Nephron progenitor cell (in vitro differentiated cells): ENCODE results near the gene AMER3.
A peak's percentile ranks its signal among the peaks of the same experiment; 100 is the strongest.

Source experiments
- DNase-seq: peaks from one replicate; pipeline ENCODE4 v3.0.0; 2021
- H3K27ac Mint-ChIP-seq: 2 replicates; pipeline ENCODE4 v1.8.0; 2021; ENCODE audit warnings: mild to moderate bottlenecking, moderate library complexity, mixed read lengths
- H3K27me3 Mint-ChIP-seq: 2 replicates; pipeline ENCODE4 v1.8.0; 2021; ENCODE audit warnings: mild to moderate bottlenecking, low read depth, mixed read lengths; ENCODE audit not compliant: poor library complexity
- H3K36me3 Mint-ChIP-seq: 2 replicates; pipeline ENCODE4 v1.8.0; 2021; ENCODE audit warnings: low read depth, mixed read lengths
- H3K4me1 Mint-ChIP-seq: 2 replicates; pipeline ENCODE4 v1.8.0; 2021; ENCODE audit warnings: mixed read lengths
- H3K4me3 Mint-ChIP-seq: 2 replicates; pipeline ENCODE4 v1.8.0; 2021; ENCODE audit warnings: mild to moderate bottlenecking, moderate library complexity, mixed read lengths
- H3K9me3 Mint-ChIP-seq: 2 replicates; pipeline ENCODE4 v1.8.0; 2021; ENCODE audit warnings: mild to moderate bottlenecking, moderate library complexity, mixed read lengths
- CTCF ChIP-seq: fragments of 200-600 bp; sonication (generic); IDR thresholded peaks from 2 replicates; pipeline ENCODE4 v1.5.0; 2021; ENCODE audit warnings: antibody characterized with exemption

AMER3 gene

GRCh38 chr2:130797493-130798435 is 42.4 kb downstream of the AMER3 start:
- Mint-ChIP-seq H3K9me3 (no peaks in the 10 kb centered on the region), H3K27me3 (peaks cover 40% of the 10 kb centered on the region), H3K36me3 (no peaks in the 10 kb centered on the region), H3K4me1 (peaks cover 31% of the 10 kb centered on the region), H3K27ac (no peak overlapping the region), H3K4me3 (peak overlapping the region; percentile 78)
- DNase-seq: peak; percentile 98
- TF ChIP-seq CTCF: peak; percentile 59

- Mint-ChIP-seq H3K27me3 (peaks cover 36% of the 10 kb centered on the region), H3K4me3 (peak overlapping the region; percentile 78), H3K4me1 (peaks cover 31% of the 10 kb centered on the region), H3K9me3 (no peaks in the 10 kb centered on the region), H3K27ac (no peak overlapping the region), H3K36me3 (no peaks in the 10 kb centered on the region)
- DNase-seq: peak; percentile 58
- TF ChIP-seq CTCF: no peak
Observed at GRCh38 chr2:130798472-130799218, 43.3 kb downstream of the AMER3 start.

GRCh38 chr2:130799295-130799694 is 44.0 kb downstream of the AMER3 start:
- Mint-ChIP-seq H3K27me3 (peaks cover 31% of the 10 kb centered on the region), H3K27ac (no peak overlapping the region), H3K9me3 (no peaks in the 10 kb centered on the region), H3K4me3 (peak overlapping the region; percentile 78), H3K36me3 (no peaks in the 10 kb centered on the region), H3K4me1 (peaks cover 31% of the 10 kb centered on the region)
- no peak for TF ChIP-seq CTCF
- DNase-seq: no peak

GRCh38 chr2:130805613-130806012 is 50.3 kb downstream of the AMER3 start:
- H3K36me3 Mint-ChIP-seq: no peaks in the 10 kb centered on the region
- H3K4me3 Mint-ChIP-seq: no peak overlapping the region
- H3K9me3 Mint-ChIP-seq: no peaks in the 10 kb centered on the region
- DNase-seq: no peak
- no peaks in the 10 kb centered on the region for H3K4me1 Mint-ChIP-seq
- peaks cover 23% of the 10 kb centered on the region for H3K27me3 Mint-ChIP-seq
- no peak overlapping the region for H3K27ac Mint-ChIP-seq
- TF ChIP-seq CTCF: no peak

- DNase-seq: no peak
- H3K27ac Mint-ChIP-seq: no peak overlapping the region
- TF ChIP-seq CTCF: no peak
- H3K36me3 Mint-ChIP-seq: no peaks in the 10 kb centered on the region
- no peaks in the 10 kb centered on the region for H3K9me3 Mint-ChIP-seq
- no peak overlapping the region for H3K4me3 Mint-ChIP-seq
- peaks cover 17% of the 10 kb centered on the region for H3K27me3 Mint-ChIP-seq
- H3K4me1 Mint-ChIP-seq: no peaks in the 10 kb centered on the region
Observed at GRCh38 chr2:130806370-130806769, 51.0 kb downstream of the AMER3 start.
